GM23338 (cell line): ENCODE measurements around the gene FER. TPM values are rescaled to one million over a fixed set of nuclear protein-coding genes. Genes with fewer than 3 reads are reported as not detected.

Experiments used
- ATAC-seq: fragments of 200-7000 bp; cut with Tn5 transposase; 3 replicates; pipeline ENCODE4 v1.9.1; 2020
- DNase-seq: peaks from one replicate; pipeline ENCODE4 v3.0.0-alpha.2; 2015; ENCODE audit warnings: low spot score
- H2AFZ ChIP-seq: fragments of 200-600 bp; sonication (generic); 2 replicates; pipeline ENCODE4 v1.8.0; 2016; ENCODE audit warnings: antibody characterized with exemption, mild to moderate bottlenecking, moderate library complexity
- H3F3A ChIP-seq: fragments of 200-600 bp; sonication (generic); replicated peaks from 2 replicates; pipeline ENCODE4 v1.8.0; 2017; ENCODE audit warnings: antibody characterized with exemption, mixed run types, low read depth
- H3K27ac ChIP-seq: fragments of 200-600 bp; sonication (generic); 2 replicates; pipeline ENCODE4 v1.6.1; 2016; ENCODE audit warnings: low read depth
- H3K27me3 ChIP-seq: fragments of 200-600 bp; sonication (generic); 2 replicates; pipeline ENCODE4 v1.8.0; 2016; ENCODE audit warnings: mild to moderate bottlenecking, mixed run types, moderate library complexity; ENCODE audit not compliant: insufficient read depth
- H3K36me3 ChIP-seq: fragments of 200-600 bp; sonication (generic); 2 replicates; pipeline ENCODE4 v1.8.0; 2016; ENCODE audit warnings: mild to moderate bottlenecking; ENCODE audit not compliant: insufficient read depth
- H3K4me1 ChIP-seq: fragments of 200-600 bp; sonication (generic); 2 replicates; pipeline ENCODE4 v1.8.0; 2016; ENCODE audit warnings: mild to moderate bottlenecking, moderate library complexity; ENCODE audit not compliant: insufficient read depth
- H3K4me2 ChIP-seq: fragments of 200-600 bp; sonication (generic); 2 replicates; pipeline ENCODE4 v1.7.1; 2017; ENCODE audit warnings: mixed run types
- H3K4me3 ChIP-seq: fragments of 200-600 bp; sonication (generic); 2 replicates; pipeline ENCODE4 v1.6.1; 2016; ENCODE audit warnings: mixed run types
- H3K79me2 ChIP-seq: fragments of 200-600 bp; sonication (generic); replicated peaks from 2 replicates; pipeline ENCODE4 v1.8.0; 2017; ENCODE audit warnings: mild to moderate bottlenecking; ENCODE audit not compliant: insufficient read depth
- H3K9me2 ChIP-seq: fragments of 200-600 bp; sonication (generic); 2 replicates; pipeline ENCODE4 v1.8.0; 2017; ENCODE audit not compliant: insufficient read depth
- H4K20me1 ChIP-seq: fragments of 200-600 bp; sonication (generic); replicated peaks from 2 replicates; pipeline ENCODE4 v1.8.0; 2017; ENCODE audit warnings: mild to moderate bottlenecking; ENCODE audit not compliant: insufficient read depth
- H3K27ac Mint-ChIP-seq: 2 replicates; pipeline ENCODE4 v1.8.0; 2020; ENCODE audit warnings: inconsistent platforms, mild to moderate bottlenecking, moderate library complexity, mixed read lengths
- H3K27me3 Mint-ChIP-seq: 3 replicates; pipeline ENCODE4 v1.8.0; 2022; ENCODE audit warnings: low read depth, mild to moderate bottlenecking, moderate library complexity, mixed read lengths, inconsistent platforms; ENCODE audit not compliant: insufficient read depth, poor library complexity
- H3K36me3 Mint-ChIP-seq: 3 replicates; pipeline ENCODE4 v1.8.0; 2021; ENCODE audit warnings: low read depth, mild to moderate bottlenecking, inconsistent platforms, moderate library complexity, mixed read lengths
- H3K4me1 Mint-ChIP-seq: 3 replicates; pipeline ENCODE4 v1.8.0; 2020; ENCODE audit warnings: mild to moderate bottlenecking, inconsistent platforms, mixed read lengths
- H3K4me3 Mint-ChIP-seq: 3 replicates; pipeline ENCODE4 v1.8.0; 2021; ENCODE audit warnings: moderate library complexity, mild to moderate bottlenecking, inconsistent platforms, mixed read lengths
- H3K9me3 Mint-ChIP-seq: 3 replicates; pipeline ENCODE4 v1.8.0; 2020; ENCODE audit warnings: moderate library complexity, mild to moderate bottlenecking, inconsistent platforms, mixed read lengths
- EZH2 ChIP-seq: fragments of 200-600 bp; sonication (generic); IDR thresholded peaks from one replicate; pipeline ENCODE4 v1.8.0; 2017; ENCODE audit warnings: antibody characterized with exemption, mild to moderate bottlenecking, low read depth; ENCODE audit not compliant: unreplicated experiment
- EZH2phosphoT487 ChIP-seq: fragments of 200-600 bp; sonication (generic); IDR thresholded peaks from one replicate; pipeline ENCODE4 v1.8.1; 2018; ENCODE audit warnings: antibody characterized with exemption; ENCODE audit not compliant: unreplicated experiment
- JUNB ChIP-seq: IDR thresholded peaks from one replicate; pipeline ENCODE4 v1.6.1; 2016; ENCODE audit warnings: antibody characterized with exemption; ENCODE audit not compliant: unreplicated experiment
- POLR2AphosphoS5 ChIP-seq: IDR thresholded peaks from 2 replicates; pipeline ENCODE4 v1.6.1; 2016; ENCODE audit warnings: antibody characterized with exemption, low read depth
- STAT1 ChIP-seq: IDR thresholded peaks from one replicate; pipeline ENCODE4 v1.6.1; 2016; ENCODE audit warnings: antibody characterized with exemption; ENCODE audit not compliant: unreplicated experiment
- ZNF114 ChIP-seq: fragments of 250-450 bp; sonication (Bioruptor Pico); IDR thresholded peaks from 2 replicates; pipeline ENCODE4 v1.5.0; 2020; ENCODE audit warnings: mild to moderate bottlenecking, moderate library complexity
- polyA plus RNA-seq: library from polyadenylated mRNA; unstranded; fragments of >200 nt; fragmentation: Nextera tagmentation; extraction: Ambion mirVana; gene quantifications from 2 replicates; pipeline ENCODE4 v1.2.1, GENCODE V29; 2016
- total RNA-seq: library from RNA; depleted of rRNA; stranded (reverse); fragments of >200 nt; shearing (Covaris generic); gene quantifications from 2 replicates; pipeline ENCODE4 v1.2.3, GENCODE V29; 2014
- TF ChIP-seq, protein P1 (sequence below): IDR thresholded peaks from one replicate; pipeline ENCODE4 v1.6.1; 2018; ENCODE audit warnings: antibody characterized with exemption; ENCODE audit not compliant: unreplicated experiment

The FER gene
- total and polyA plus RNA-seq, 2 experiments from 2014 or later = 17.4 to 34.8 TPM

DNA sequence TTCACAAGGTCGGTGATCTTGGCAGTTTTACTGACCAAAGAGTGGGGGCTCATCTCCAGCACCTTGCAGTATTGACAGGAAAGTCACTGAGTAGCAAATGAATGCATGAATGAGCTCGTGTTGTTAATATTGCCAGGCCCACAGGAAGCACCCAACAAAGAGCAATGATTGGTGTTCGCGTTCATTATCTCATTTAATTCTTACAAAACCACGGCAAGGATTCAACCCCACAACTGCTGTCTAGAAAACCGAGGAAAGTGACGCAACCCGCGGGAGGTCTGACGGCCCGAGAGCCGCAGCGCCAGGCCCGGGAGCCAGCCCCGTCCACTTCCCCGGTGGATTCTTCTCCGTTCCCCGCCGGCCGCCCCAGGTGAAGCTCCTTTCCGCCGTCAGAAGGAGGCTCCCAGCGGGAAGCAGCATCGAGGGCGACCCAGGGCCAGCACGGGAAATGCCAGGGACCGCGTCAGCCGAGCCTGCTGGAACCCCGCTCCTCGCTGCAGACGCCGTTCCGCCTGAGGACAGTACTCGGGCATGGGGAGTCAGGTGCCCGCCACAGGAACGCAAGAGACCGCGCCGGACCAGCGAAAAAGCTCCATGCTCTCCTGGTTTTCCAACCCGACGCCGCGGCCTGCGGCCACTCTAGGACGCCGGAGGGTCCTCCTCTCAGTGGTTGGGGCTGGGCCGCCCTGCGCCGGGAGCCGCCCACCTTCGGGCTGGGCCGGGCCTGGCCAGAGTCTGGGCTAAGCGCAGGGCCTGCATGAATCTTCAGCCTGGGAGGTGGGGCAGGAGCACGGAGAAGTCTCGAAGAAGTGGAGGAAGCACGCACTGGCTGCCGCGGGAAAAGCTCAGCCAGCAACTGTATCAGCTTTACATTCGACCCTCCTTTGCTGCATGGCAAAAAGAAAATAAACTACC, 19.8 kb upstream of the FER start (continued):
- TF ChIP-seq, protein P1, sequence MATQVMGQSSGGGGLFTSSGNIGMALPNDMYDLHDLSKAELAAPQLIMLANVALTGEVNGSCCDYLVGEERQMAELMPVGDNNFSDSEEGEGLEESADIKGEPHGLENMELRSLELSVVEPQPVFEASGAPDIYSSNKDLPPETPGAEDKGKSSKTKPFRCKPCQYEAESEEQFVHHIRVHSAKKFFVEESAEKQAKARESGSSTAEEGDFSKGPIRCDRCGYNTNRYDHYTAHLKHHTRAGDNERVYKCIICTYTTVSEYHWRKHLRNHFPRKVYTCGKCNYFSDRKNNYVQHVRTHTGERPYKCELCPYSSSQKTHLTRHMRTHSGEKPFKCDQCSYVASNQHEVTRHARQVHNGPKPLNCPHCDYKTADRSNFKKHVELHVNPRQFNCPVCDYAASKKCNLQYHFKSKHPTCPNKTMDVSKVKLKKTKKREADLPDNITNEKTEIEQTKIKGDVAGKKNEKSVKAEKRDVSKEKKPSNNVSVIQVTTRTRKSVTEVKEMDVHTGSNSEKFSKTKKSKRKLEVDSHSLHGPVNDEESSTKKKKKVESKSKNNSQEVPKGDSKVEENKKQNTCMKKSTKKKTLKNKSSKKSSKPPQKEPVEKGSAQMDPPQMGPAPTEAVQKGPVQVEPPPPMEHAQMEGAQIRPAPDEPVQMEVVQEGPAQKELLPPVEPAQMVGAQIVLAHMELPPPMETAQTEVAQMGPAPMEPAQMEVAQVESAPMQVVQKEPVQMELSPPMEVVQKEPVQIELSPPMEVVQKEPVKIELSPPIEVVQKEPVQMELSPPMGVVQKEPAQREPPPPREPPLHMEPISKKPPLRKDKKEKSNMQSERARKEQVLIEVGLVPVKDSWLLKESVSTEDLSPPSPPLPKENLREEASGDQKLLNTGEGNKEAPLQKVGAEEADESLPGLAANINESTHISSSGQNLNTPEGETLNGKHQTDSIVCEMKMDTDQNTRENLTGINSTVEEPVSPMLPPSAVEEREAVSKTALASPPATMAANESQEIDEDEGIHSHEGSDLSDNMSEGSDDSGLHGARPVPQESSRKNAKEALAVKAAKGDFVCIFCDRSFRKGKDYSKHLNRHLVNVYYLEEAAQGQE = no peak
- TF ChIP-seq EZH2phosphoT487 (no peak), POLR2AphosphoS5 (peak; percentile 89), ZNF114 (CRISPR knock-in tag) (no peak), STAT1 (no peak), EZH2 (no peak)

DNA sequence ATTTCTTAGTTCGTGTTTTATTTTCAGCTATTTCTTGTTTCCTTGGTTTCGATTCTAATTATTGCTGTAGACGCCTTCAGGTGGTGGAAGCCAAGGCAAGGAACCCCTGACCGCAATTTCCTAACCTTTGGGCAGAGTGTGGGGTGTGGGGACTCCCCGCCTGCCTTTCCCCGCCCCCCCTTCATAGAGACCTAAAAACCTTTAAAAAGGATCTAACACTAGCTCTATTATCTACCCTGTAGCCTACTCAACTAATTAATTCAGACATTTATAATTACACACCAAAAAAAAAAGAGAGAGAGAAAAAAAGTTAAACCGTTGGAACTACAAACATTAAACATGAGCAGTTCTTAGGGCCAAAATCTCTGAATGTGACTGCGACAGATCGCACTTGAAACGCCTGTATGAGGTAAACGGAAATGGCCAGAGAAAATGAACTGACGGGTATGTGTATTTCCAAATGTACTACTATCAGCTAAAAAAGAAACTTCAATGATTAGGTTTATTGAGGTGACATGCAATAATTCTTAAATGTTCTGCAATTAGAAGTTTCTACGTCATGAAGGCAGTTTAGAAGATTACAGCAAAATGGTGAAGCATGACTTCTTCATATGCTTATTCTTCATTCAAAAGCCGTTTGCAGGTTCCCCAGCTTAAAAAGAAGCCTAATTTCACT, 19.0 kb upstream of the FER start:
- peak; percentile 52 for ATAC-seq
- H3K36me3 ChIP-seq = no peaks in the 10 kb centered on the region
- peak; percentile 5 for DNase-seq
- no peaks in the 10 kb centered on the region for H4K20me1 ChIP-seq
- H2AFZ ChIP-seq = peak overlapping the region; percentile 67; the same call in 1 of the 2 replicates
- peaks cover 34% of the 10 kb centered on the region for H3K4me1 Mint-ChIP-seq
- H3K79me2 ChIP-seq = no peaks in the 10 kb centered on the region
- H3K4me3 ChIP-seq = peak overlapping the region; percentile 72
- peaks cover 19% of the 10 kb centered on the region for H3K4me1 ChIP-seq
- TF ChIP-seq POLR2AphosphoS5 = no peak
- peak overlapping the region; percentile 86 for H3K4me3 Mint-ChIP-seq
- H3K9me3 Mint-ChIP-seq = no peaks in the 10 kb centered on the region
- H3K27ac ChIP-seq = peak overlapping the region; percentile 70
- peak overlapping the region; percentile 90 for H3K4me2 ChIP-seq
- H3K27ac Mint-ChIP-seq = peak overlapping the region; percentile 14
- peaks cover 3% of the 10 kb centered on the region for H3K27me3 Mint-ChIP-seq
- H3K9me2 ChIP-seq = no peaks in the 10 kb centered on the region
- H3K36me3 Mint-ChIP-seq = no peaks in the 10 kb centered on the region
- no peaks in the 10 kb centered on the region; the same call in 1 of the 2 replicates for H3F3A ChIP-seq
- no peaks in the 10 kb centered on the region for H3K27me3 ChIP-seq

DNA sequence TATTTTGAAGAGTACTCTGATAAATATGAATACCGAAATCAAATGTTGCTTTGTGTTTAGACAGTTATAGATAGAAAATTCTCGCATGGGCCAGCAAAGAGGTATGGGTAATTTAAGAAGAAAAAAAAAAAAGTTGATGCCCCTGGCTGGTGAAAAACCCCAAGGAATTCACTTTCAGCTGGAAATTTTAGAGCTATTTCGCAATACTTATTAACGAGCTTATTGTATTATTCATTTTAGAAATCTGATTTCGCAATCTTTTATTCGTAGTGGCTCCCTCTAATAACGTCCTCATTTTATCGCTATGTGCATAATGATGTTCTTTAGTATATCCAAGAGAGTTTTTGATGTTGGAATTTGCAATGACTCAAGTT, 18.5 kb upstream of the FER start:
- peak overlapping the region; percentile 72 for H3K4me3 ChIP-seq
- Mint-ChIP-seq H3K27ac (no peak overlapping the region), H3K36me3 (no peaks in the 10 kb centered on the region), H3K27me3 (peaks cover 3% of the 10 kb centered on the region), H3K4me3 (peak overlapping the region; percentile 86; the same call in 2 of the 3 replicates), H3K9me3 (no peaks in the 10 kb centered on the region), H3K4me1 (peaks cover 34% of the 10 kb centered on the region)
- H3K4me1 ChIP-seq = peaks cover 19% of the 10 kb centered on the region
- H3K9me2 ChIP-seq = no peaks in the 10 kb centered on the region
- no peaks in the 10 kb centered on the region for H3K79me2 ChIP-seq
- H3K36me3 ChIP-seq = no peaks in the 10 kb centered on the region
- ATAC-seq (no peak), DNase-seq (no peak)
- H3K27me3 ChIP-seq = no peaks in the 10 kb centered on the region
- no peak overlapping the region for H2AFZ ChIP-seq
- H4K20me1 ChIP-seq = no peaks in the 10 kb centered on the region
- no peaks in the 10 kb centered on the region; the same call in 1 of the 2 replicates for H3F3A ChIP-seq
- peak overlapping the region; percentile 90 for H3K4me2 ChIP-seq
- H3K27ac ChIP-seq = no peak overlapping the region
- TF ChIP-seq EZH2phosphoT487 (no peak), JUNB (no peak)
- TF ChIP-seq, protein P1 = no peak
